Amniotic epithelial cell (primary cell): ENCODE data around the gene DAGLB.

Source experiments
- DNase-seq: peaks from one replicate; pipeline ENCODE4 v3.0.0-alpha.2; 2010; ENCODE audit warnings: low read depth

The DAGLB gene

GRCh38 chr7:6430271-6430940 is 17.3 kb downstream of the DAGLB start:
- peak; percentile 75 for DNase-seq

DNA sequence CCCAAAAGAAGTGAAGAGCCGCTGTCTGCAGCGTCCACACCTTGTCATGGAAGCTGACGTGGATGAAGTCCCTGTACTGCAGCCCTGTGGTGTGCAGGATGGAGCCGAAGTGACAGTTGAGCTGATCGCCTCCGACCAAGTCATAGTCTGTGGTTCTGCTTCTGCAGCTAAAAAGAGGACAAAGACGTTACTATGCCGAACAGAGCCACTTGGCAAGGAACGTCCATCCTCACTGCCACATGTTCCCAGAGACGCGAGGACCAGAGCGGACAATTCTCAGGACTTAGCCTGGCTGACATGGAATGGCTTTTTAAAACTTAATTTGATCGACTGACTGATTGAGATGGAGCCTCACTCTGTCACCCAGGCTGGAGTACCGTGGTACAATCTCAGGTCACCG is 21.8 kb downstream of the DAGLB start:
- DNase-seq: no peak

DNA sequence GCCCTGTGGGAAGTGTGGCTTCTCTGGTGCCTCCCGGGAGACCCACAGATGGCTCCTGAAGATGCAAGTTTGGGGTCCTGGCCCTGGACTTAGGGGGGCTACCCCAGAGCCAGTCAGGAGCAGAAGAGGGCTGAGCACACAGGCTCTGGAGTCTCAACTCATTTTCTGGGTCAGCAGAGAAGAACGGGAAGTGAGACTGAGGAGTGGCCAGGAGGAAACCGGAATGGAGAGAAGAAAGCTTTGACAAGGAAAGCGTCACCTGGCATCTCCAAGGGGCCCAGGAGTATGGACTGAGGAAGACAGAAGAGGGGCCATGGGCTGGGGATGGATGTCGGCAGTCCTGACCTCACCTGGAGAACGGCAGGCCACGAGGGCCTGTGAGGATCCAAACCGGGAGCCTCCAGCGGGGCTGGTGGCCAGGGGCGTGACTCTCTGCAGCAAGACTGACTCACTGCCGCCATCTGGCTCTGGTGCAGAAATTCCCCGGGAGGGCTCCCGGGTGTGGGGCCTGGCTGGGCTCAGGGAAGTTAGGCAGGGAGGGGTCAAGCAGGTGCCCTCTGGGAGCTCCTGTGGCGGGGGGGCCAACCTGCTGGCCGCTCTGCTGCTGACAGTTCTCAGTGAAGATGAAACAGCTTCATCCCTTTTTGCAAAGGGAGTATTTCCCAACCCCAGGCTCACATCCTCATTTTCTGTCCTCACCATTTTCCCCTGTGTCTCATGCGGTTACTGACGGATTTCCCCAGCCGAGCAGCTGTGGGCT is 23.6 kb downstream of the DAGLB start:
- DNase-seq: no peak

- no peak for DNase-seq
Measured at GRCh38 chr7:6422926-6423632, 24.7 kb downstream of the DAGLB start.

- no peak for DNase-seq
Measured at GRCh38 chr7:6422095-6422494, 25.7 kb downstream of the DAGLB start.

- DNase-seq: no peak
Measured at GRCh38 chr7:6420680-6421079, 27.1 kb downstream of the DAGLB start.

DNA sequence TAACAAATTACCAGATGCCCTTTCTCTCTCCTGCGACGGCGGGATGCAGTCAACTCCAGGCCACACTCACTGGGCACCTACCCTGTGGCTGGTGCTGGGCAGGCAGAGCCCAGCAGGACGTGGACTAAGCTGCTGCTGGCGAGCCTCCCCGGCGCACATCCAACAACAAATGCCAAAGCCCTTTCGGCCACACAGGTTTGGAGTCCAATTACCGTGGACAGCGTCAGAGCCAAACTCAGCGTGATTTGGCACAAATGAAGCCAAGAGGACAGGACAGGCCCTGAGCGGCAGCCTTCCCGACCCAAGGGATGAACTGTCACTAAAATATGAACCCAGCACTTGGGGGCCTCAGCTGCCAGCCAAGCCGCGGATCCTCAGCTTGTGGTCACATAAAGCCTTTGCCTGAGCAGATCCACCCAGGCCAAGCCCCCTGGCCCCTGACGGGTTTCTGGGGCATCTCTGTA is 28.4 kb downstream of the DAGLB start:
- no peak for DNase-seq

DNA sequence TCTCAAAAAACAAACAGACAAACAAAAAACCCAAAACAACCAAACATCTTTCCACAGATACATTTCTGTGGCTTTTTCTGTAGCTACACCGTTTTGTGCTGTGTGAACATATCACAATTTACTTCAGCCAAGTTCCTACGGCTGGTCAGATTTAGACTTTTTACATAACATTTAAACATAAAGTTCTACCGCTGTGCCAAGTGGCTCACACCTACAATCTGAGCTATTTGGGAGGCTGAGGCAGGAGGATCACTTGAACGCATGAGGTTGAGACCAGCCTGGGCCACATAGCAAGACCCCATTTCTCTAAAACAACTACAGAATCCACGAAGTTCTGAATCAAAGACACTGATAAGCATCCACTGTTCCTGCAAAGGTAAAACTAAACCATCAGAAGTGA is 30.3 kb downstream of the DAGLB start:
- DNase-seq: no peak

- peak; percentile 61 for DNase-seq
Measured at GRCh38 chr7:6416516-6417145, 31.1 kb downstream of the DAGLB start.

- DNase-seq: no peak
Measured at GRCh38 chr7:6413637-6414036, 34.1 kb downstream of the DAGLB start.

- no peak for DNase-seq
Measured at GRCh38 chr7:6409944-6410693, 37.6 kb downstream of the DAGLB start.

DNA sequence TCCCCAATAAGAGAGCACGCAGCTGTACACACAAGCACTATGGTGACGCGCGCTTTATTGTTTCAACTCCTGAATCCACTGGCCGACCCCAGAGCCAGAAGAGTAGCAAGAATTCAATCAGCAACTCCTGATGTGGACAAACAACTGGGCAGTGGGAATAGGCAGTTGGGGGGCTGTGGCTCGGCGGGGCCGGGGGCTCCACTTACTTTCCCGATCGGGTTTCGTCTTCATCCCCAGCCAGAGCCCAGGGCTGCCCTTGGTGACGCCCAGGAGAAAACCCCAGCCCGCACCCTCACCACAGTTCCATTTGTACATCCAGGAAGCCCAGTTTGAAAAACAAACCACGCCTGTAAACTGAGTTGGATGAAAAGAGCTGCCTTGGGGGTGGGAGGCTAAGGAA is 38.7 kb downstream of the DAGLB start:
- no peak for DNase-seq

DNA sequence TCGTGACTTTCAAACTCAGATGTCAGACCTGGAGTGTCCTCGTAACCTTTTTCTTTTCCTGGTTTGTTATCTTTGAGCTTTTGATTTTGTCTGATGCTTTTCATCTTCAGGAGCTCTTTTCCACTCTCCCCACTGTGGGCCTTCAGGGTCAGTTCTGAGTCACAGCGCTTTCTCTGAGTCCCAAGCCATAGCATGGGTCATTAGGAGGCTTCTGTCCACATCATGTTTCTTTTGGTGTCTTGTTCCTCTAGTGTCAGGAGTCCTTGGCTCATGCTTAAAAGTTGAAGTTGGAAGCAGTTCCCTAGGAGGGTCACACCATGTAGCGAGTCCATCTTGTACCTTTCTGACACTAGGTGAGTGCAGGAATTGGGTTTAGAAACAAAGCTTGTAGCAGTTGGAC is 40.3 kb downstream of the DAGLB start:
- DNase-seq: no peak

- no peak for DNase-seq
Measured at GRCh38 chr7:6406121-6406520, 41.6 kb downstream of the DAGLB start.

GRCh38 chr7:6403907-6404306 is 43.8 kb downstream of the DAGLB start:
- DNase-seq: no peak

GRCh38 chr7:6402741-6403140 is 45.0 kb downstream of the DAGLB start:
- DNase-seq: no peak

DNA sequence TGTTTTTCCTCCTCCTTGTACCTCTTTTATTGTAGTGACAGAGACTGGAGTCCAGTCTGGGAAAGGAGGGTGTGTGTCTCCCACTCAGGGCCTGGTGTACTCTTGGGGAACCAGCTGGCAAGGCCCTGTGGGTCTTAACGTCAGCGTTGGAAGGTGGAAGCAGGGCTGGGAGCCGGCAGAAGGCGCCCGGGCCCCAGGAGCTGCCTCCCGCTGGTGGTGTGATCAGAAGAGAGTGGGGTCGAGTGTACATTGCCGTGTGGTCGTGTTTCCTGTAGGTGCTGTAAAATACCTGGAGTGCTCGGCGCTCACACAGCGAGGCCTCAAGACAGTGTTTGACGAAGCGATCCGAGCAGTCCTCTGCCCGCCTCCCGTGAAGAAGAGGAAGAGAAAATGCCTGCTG is 45.7 kb downstream of the DAGLB start:
- DNase-seq: no peak

GRCh38 chr7:6401536-6401935 is 46.2 kb downstream of the DAGLB start:
- DNase-seq: no peak

DNA sequence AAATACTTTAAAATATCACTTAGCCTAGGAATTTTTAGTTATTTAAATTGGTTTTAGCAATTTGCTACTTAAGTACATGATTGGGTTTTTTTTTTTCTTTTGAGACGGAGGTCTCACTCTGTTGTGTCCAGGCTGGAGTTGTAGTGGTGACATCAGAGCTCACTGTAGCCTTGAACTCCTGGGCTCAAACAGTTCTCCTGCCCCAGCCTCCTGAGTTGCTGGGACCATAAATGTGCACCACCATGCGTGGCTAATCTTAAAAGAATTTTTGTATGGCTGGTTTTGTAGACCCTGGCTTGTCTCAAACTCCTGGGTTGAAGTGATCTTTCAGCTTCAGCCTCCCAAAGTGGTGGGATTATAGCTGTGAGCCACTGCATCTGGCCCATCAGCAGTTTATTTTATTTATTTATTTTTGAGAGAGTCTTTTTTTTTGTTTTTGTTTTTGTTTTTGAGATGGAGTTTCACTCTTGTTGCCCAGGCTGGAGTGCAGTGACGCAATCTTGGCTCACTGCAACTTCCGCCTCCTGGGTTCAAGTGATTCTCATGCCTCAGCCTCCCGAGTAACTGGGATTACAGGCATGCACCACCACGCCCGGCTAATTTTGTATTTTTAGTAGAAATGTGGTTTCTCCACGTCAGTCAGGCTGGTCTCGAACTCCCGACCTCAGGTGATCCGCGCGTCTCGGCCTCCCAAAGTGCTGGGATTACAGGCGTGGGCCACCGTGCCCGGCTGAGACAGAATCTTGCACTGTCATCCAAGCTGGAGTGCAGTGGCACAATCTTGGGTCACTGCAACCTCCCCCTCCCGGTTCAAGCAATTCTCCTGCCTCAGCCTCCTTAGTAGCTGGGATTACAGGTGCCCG is 47.3 kb downstream of the DAGLB start:
- DNase-seq: peak; percentile 44

- DNase-seq: no peak
Measured at GRCh38 chr7:6399351-6399750, 48.4 kb downstream of the DAGLB start.

DNA sequence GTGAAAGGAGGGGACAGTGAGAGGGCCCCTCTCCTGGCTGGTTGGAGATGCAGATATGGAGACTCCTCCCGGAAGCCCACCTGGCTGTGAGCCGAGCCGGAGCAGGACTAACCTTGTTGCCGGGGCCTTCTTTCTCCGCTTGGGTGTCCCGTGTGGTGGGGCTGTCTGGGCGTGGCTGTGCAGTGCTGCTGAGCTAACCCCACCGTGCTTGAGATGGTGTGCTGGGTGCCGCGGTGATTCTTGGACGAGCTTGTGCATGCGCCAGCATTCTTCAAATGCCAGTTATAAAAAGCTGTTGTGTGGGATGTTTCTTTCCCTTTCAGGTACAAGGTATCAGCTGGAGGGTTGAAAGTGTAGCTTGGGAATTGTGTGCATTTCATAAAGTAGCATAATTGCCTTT is 48.8 kb downstream of the DAGLB start:
- DNase-seq: peak; percentile 54
